HG02852 (cell line): Measurements from ENCODE around the gene LINGO3.

Source experiments
- ATAC-seq: cut with Tn5 transposase; IDR thresholded peaks from one replicate; pipeline ENCODE4 v1.9.1; 2021; ENCODE audit warnings: mild to moderate bottlenecking, moderate library complexity; ENCODE audit not compliant: unreplicated experiment

Gene LINGO3

GRCh38 chr19:2328401-2329148, 20.6 kb upstream of the LINGO3 start, which contains the start of the genes LSM7 and SPPL2B:
TSS of gene LSM7 (minus strand) at chr19:2328586. CDS start at chr19:2328566, 20 bp downstream.
TSS of gene SPPL2B (plus strand) at chr19:2328684. CDS start at chr19:2328710, 26 bp downstream.
- peak; percentile 66 for ATAC-seq

GRCh38 chr19:2327773-2328400, 19.9 kb upstream of the LINGO3 start:
- ATAC-seq: no peak

GRCh38 chr19:2326699-2327360, 18.9 kb upstream of the LINGO3 start:
- no peak for ATAC-seq

- no peak for ATAC-seq
Measured at GRCh38 chr19:2325281-2326046, 17.5 kb upstream of the LINGO3 start.

GRCh38 chr19:2324220-2324948, 16.4 kb upstream of the LINGO3 start:
- ATAC-seq: no peak

GRCh38 chr19:2323707-2324106, 15.8 kb upstream of the LINGO3 start:
- ATAC-seq: no peak

- ATAC-seq: no peak
Measured at GRCh38 chr19:2321565-2322283, 13.8 kb upstream of the LINGO3 start.

- no peak for ATAC-seq
Measured at GRCh38 chr19:2320939-2321338, 13.0 kb upstream of the LINGO3 start.

- no peak for ATAC-seq
Measured at GRCh38 chr19:2320049-2320448, 12.1 kb upstream of the LINGO3 start.

GRCh38 chr19:2319551-2319950, 11.6 kb upstream of the LINGO3 start:
- no peak for ATAC-seq

GRCh38 chr19:2318923-2319322, 11.0 kb upstream of the LINGO3 start:
- ATAC-seq: no peak

- no peak for ATAC-seq
Measured at GRCh38 chr19:2317756-2318155, 9.8 kb upstream of the LINGO3 start.

GRCh38 chr19:2317300-2317699, 9.3 kb upstream of the LINGO3 start:
- ATAC-seq: no peak

GRCh38 chr19:2315818-2316353, 7.9 kb upstream of the LINGO3 start:
- no peak for ATAC-seq

- ATAC-seq: no peak
Measured at GRCh38 chr19:2315121-2315817, 7.3 kb upstream of the LINGO3 start.

GRCh38 chr19:2312820-2313501, 5.0 kb upstream of the LINGO3 start:
- no peak for ATAC-seq

- ATAC-seq: no peak
Measured at GRCh38 chr19:2311093-2311492, 3.1 kb upstream of the LINGO3 start.

- ATAC-seq: no peak
Measured at GRCh38 chr19:2309734-2310362, 1.9 kb upstream of the LINGO3 start.
